ENCODE results near the gene ZNF768. TPM values are rescaled to one million over a fixed set of nuclear protein-coding genes. Genes with fewer than 3 reads are reported as not detected.

ZNF768 gene
- total and polyA plus RNA-seq, 2 of the 13 experiments (the other 11 are each of a cell fraction or from before 2014, with no cell fraction given): 26.7 to 34.4 TPM

DNA sequence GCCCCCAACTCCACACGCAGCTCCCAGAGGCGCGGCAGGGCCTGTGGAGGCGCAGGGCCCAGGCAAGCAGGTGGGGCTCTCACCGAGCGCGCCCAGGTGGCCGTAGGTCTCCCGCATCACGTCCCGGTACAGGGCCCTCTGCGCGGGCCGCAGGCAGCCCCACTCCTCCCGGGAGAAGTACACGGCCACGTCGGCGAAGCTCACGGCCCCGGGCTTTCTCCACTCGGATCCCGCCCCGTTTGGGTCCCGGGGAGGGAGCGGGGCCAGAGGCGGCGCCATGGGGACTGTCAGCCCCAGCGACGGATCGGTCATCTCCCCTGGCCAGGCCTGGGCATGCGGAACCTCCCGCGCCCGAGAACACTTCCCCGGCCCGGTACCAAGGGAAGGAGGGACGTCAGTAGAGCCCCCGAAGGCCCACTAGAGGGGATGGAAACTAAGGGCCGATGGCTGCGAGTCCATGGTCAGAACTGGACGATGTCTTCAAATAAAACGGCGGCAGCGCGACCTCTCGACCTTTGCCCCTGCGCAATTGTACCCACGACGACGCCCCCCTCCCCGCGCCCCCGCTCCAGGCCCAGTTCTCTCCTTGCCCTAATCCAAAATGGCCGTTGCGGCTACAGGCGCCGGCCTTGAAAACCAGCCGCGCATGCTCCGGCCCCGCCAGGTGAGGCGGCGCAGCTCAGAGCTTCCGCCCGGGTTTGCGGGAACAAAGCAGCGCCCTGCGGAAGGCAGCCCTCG, 8.2 kb upstream of the ZNF768 start, which contains the start of gene ZNF747 (continued):
- peak; percentile 30; the same call in 1 of the 2 replicates for TF ChIP-seq ARHGAP35 (CRISPR knock-in tag; IDR thresholded peaks at IDR 0.05; ENCODE audit: borderline replicate concordance)
- TF ChIP-seq, protein P1, sequence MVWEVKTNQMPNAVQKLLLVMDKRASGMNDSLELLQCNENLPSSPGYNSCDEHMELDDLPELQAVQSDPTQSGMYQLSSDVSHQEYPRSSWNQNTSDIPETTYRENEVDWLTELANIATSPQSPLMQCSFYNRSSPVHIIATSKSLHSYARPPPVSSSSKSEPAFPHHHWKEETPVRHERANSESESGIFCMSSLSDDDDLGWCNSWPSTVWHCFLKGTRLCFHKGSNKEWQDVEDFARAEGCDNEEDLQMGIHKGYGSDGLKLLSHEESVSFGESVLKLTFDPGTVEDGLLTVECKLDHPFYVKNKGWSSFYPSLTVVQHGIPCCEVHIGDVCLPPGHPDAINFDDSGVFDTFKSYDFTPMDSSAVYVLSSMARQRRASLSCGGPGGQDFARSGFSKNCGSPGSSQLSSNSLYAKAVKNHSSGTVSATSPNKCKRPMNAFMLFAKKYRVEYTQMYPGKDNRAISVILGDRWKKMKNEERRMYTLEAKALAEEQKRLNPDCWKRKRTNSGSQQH (CRISPR knock-in tag; IDR thresholded peaks at IDR 0.05; ENCODE audit: low read depth): no peak; the same call in none of the 2 replicates
- TF ChIP-seq, protein P2, sequence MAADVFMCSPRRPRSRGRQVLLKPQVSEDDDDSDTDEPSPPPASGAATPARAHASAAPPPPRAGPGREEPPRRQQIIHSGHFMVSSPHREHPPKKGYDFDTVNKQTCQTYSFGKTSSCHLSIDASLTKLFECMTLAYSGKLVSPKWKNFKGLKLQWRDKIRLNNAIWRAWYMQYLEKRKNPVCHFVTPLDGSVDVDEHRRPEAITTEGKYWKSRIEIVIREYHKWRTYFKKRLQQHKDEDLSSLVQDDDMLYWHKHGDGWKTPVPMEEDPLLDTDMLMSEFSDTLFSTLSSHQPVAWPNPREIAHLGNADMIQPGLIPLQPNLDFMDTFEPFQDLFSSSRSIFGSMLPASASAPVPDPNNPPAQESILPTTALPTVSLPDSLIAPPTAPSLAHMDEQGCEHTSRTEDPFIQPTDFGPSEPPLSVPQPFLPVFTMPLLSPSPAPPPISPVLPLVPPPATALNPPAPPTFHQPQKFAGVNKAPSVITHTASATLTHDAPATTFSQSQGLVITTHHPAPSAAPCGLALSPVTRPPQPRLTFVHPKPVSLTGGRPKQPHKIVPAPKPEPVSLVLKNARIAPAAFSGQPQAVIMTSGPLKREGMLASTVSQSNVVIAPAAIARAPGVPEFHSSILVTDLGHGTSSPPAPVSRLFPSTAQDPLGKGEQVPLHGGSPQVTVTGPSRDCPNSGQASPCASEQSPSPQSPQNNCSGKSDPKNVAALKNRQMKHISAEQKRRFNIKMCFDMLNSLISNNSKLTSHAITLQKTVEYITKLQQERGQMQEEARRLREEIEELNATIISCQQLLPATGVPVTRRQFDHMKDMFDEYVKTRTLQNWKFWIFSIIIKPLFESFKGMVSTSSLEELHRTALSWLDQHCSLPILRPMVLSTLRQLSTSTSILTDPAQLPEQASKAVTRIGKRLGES (CRISPR knock-in tag; IDR thresholded peaks at IDR 0.05; ENCODE audit: borderline replicate concordance): 0 out of 2 replicates have a peak, but pooled peaks have one; percentile 3
- TF ChIP-seq, protein P3, sequence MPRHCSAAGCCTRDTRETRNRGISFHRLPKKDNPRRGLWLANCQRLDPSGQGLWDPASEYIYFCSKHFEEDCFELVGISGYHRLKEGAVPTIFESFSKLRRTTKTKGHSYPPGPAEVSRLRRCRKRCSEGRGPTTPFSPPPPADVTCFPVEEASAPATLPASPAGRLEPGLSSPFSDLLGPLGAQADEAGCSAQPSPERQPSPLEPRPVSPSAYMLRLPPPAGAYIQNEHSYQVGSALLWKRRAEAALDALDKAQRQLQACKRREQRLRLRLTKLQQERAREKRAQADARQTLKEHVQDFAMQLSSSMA (CRISPR knock-in tag; IDR thresholded peaks at IDR 0.05): peak; percentile 70; the same call in 1 of the 2 replicates
- TF ChIP-seq SYNCRIP (IDR thresholded peaks at IDR 0.05; ENCODE audit: insufficient read depth, low read depth, low read length): no peak
- TF ChIP-seq, protein P4, sequence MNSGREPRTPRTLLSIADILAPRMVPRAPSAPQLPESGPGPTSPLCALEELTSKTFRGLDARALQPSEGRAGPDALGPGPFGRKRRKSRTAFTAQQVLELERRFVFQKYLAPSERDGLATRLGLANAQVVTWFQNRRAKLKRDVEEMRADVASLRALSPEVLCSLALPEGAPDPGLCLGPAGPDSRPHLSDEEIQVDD (CRISPR knock-in tag; IDR thresholded peaks at IDR 0.05; ENCODE audit: borderline replicate concordance): peak; percentile 57; the same call in 1 of the 2 replicates
- peak; percentile 90 for TF ChIP-seq YEATS2 (CRISPR knock-in tag; IDR thresholded peaks at IDR 0.05; ENCODE audit: borderline replicate concordance)
- peak; percentile 94 for TF ChIP-seq HNF4G (IDR thresholded peaks at IDR 0.05; ENCODE audit: borderline replicate concordance, low read depth, low read length)
- peak; percentile 87 for TF ChIP-seq HNF4G (CRISPR knock-in tag; IDR thresholded peaks at IDR 0.05; ENCODE audit: borderline replicate concordance, low read depth)
- TF ChIP-seq ZSCAN21 (CRISPR knock-in tag; IDR thresholded peaks at IDR 0.05; ENCODE audit: borderline replicate concordance): peak; percentile 16; the same call in 1 of the 2 replicates
- TF ChIP-seq ATF7 (IDR thresholded peaks at IDR 0.05): no peak
- no peak; the same call in 1 of the 2 replicates for TF ChIP-seq ATF7 (CRISPR knock-in tag; IDR thresholded peaks at IDR 0.05)
- TF ChIP-seq, protein P5, sequence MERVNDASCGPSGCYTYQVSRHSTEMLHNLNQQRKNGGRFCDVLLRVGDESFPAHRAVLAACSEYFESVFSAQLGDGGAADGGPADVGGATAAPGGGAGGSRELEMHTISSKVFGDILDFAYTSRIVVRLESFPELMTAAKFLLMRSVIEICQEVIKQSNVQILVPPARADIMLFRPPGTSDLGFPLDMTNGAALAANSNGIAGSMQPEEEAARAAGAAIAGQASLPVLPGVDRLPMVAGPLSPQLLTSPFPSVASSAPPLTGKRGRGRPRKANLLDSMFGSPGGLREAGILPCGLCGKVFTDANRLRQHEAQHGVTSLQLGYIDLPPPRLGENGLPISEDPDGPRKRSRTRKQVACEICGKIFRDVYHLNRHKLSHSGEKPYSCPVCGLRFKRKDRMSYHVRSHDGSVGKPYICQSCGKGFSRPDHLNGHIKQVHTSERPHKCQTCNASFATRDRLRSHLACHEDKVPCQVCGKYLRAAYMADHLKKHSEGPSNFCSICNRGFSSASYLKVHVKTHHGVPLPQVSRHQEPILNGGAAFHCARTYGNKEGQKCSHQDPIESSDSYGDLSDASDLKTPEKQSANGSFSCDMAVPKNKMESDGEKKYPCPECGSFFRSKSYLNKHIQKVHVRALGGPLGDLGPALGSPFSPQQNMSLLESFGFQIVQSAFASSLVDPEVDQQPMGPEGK (CRISPR knock-in tag; IDR thresholded peaks at IDR 0.05): peak; percentile 97
- TF ChIP-seq ZSCAN9 (CRISPR knock-in tag; IDR thresholded peaks at IDR 0.05; ENCODE audit: borderline replicate concordance): peak; percentile 14; the same call in 1 of the 2 replicates
- no peak for TF ChIP-seq CAMTA2 (CRISPR knock-in tag; IDR thresholded peaks at IDR 0.05; ENCODE audit: borderline replicate concordance)
- no peak for TF ChIP-seq SUZ12 (IDR thresholded peaks at IDR 0.05; ENCODE audit: low read depth, low read length)
- no peak for TF ChIP-seq NPAS2 (CRISPR knock-in tag; IDR thresholded peaks at IDR 0.05; ENCODE audit: borderline replicate concordance)
- no peak for TF ChIP-seq RFX5 (IDR thresholded peaks at IDR 0.05; ENCODE audit: low read depth, low read length)
- TF ChIP-seq ZNF660 (CRISPR knock-in tag; IDR thresholded peaks at IDR 0.05; ENCODE audit: borderline replicate concordance, low read depth): no peak
- peak; percentile 35; the same call in 1 of the 2 replicates for TF ChIP-seq ZSCAN25 (CRISPR knock-in tag; IDR thresholded peaks at IDR 0.05)
- no peak for TF ChIP-seq ZNF12 (CRISPR knock-in tag; IDR thresholded peaks at IDR 0.05)
- peak; percentile 33 for TF ChIP-seq ZNF792 (CRISPR knock-in tag; IDR thresholded peaks at IDR 0.05)

Measured in HepG2 (cell line).